HG02981 (cell line): ENCODE measurements around the gene SNRPD1.
"Not testable (repeated sequence)": the region's sequence is repeated elsewhere in the genome, so short reads cannot be mapped to it uniquely, and the experiment has no call there.

Experiments
- ATAC-seq: cut with Tn5 transposase; IDR thresholded peaks from one replicate; pipeline ENCODE4 v1.9.1; 2021; ENCODE audit warnings: mild to moderate bottlenecking, moderate library complexity; ENCODE audit not compliant: unreplicated experiment

The SNRPD1 gene

GRCh38 chr18:21634588-21635199, 22.6 kb downstream of the SNRPD1 start:
- ATAC-seq: no peak

GRCh38 chr18:21636769-21637168, 24.7 kb downstream of the SNRPD1 start:
- no peak for ATAC-seq

GRCh38 chr18:21638822-21639221, 26.7 kb downstream of the SNRPD1 start:
- no peak for ATAC-seq

- not testable (repeated sequence) for ATAC-seq
These were observed 28.3 kb downstream of the SNRPD1 start for GRCh38 chr18:21640375-21640774.

GRCh38 chr18:21650311-21650710, 38.2 kb downstream of the SNRPD1 start:
- ATAC-seq: no peak

- ATAC-seq: no peak
These were observed 40.0 kb downstream of the SNRPD1 start for GRCh38 chr18:21652073-21652472.

GRCh38 chr18:21653361-21653760, 41.2 kb downstream of the SNRPD1 start:
- ATAC-seq: no peak

GRCh38 chr18:21656402-21656801, 44.3 kb downstream of the SNRPD1 start:
- no peak for ATAC-seq

GRCh38 chr18:21660078-21660477, 48.0 kb downstream of the SNRPD1 start:
- peak; percentile 57 for ATAC-seq

- ATAC-seq: no peak
These were observed 50.5 kb downstream of the SNRPD1 start for GRCh38 chr18:21662581-21662980.

- no peak for ATAC-seq
These were observed 51.5 kb downstream of the SNRPD1 start for GRCh38 chr18:21663578-21663977.

GRCh38 chr18:21664069-21664468, 52.0 kb downstream of the SNRPD1 start:
- no peak for ATAC-seq

- no peak for ATAC-seq
These were observed 57.7 kb downstream of the SNRPD1 start for GRCh38 chr18:21669736-21670285.

GRCh38 chr18:21672521-21673267, 60.6 kb downstream of the SNRPD1 start:
- no peak for ATAC-seq

GRCh38 chr18:21675354-21675753, 63.2 kb downstream of the SNRPD1 start:
- not testable (repeated sequence) for ATAC-seq

- no peak for ATAC-seq
These were observed 66.7 kb downstream of the SNRPD1 start for GRCh38 chr18:21678859-21679258.

- no peak for ATAC-seq
These were observed 68.0 kb downstream of the SNRPD1 start for GRCh38 chr18:21680161-21680560.

- peak; percentile 35 for ATAC-seq
These were observed 70.4 kb downstream of the SNRPD1 start for GRCh38 chr18:21682371-21683051.
